GM21390 (cell line): ENCODE results near the gene CXCL16.
"Not testable (repeated sequence)": the region's sequence is repeated elsewhere in the genome, so short reads cannot be mapped to it uniquely, and the experiment has no call there.

ENCODE experiments used
- ATAC-seq: cut with Tn5 transposase; IDR thresholded peaks from one replicate; pipeline ENCODE4 v1.9.1; 2021; ENCODE audit not compliant: unreplicated experiment

Gene CXCL16

GRCh38 chr17:4721203-4722135 lies 18.3 kb downstream of the CXCL16 start:
- ATAC-seq: no peak

GRCh38 chr17:4720787-4721186 lies 18.9 kb downstream of the CXCL16 start:
- ATAC-seq: no peak

- ATAC-seq: no peak
These were observed 20.0 kb downstream of the CXCL16 start for GRCh38 chr17:4719684-4720221.

GRCh38 chr17:4719146-4719545 lies 20.6 kb downstream of the CXCL16 start:
- ATAC-seq: no peak

GRCh38 chr17:4718276-4718675 lies 21.5 kb downstream of the CXCL16 start:
- no peak for ATAC-seq

GRCh38 chr17:4717791-4718190 lies 21.9 kb downstream of the CXCL16 start:
- no peak for ATAC-seq

GRCh38 chr17:4716081-4716480 lies 23.6 kb downstream of the CXCL16 start:
- ATAC-seq: no peak

- ATAC-seq: no peak
These were observed 24.5 kb downstream of the CXCL16 start for GRCh38 chr17:4715063-4715744.

- ATAC-seq: not testable (repeated sequence)
These were observed 25.2 kb downstream of the CXCL16 start for GRCh38 chr17:4714340-4715062.

GRCh38 chr17:4712526-4712925 lies 27.2 kb downstream of the CXCL16 start:
- no peak for ATAC-seq

- no peak for ATAC-seq
These were observed 28.0 kb downstream of the CXCL16 start for GRCh38 chr17:4711661-4712181.

GRCh38 chr17:4710693-4711634 lies 28.8 kb downstream of the CXCL16 start:
- peak; percentile 4 for ATAC-seq

- peak; percentile 81 for ATAC-seq
These were observed 29.7 kb downstream of the CXCL16 start, which contains the start of gene ARRB2 for GRCh38 chr17:4709794-4710692. ARRB2 (plus strand) TSS chr17:4710632; CDS start chr17:4710722, 90 bp downstream.

- no peak for ATAC-seq
These were observed 31.3 kb downstream of the CXCL16 start for GRCh38 chr17:4708436-4708835.

GRCh38 chr17:4706121-4706520 lies 33.6 kb downstream of the CXCL16 start:
- ATAC-seq: no peak

GRCh38 chr17:4704991-4705390 lies 34.7 kb downstream of the CXCL16 start:
- ATAC-seq: no peak

- ATAC-seq: not testable (repeated sequence)
These were observed 35.2 kb downstream of the CXCL16 start for GRCh38 chr17:4704574-4704907.

- ATAC-seq: no peak
These were observed 36.4 kb downstream of the CXCL16 start for GRCh38 chr17:4703330-4703691.

- ATAC-seq: no peak
These were observed 38.6 kb downstream of the CXCL16 start for GRCh38 chr17:4701116-4701515.
